ENCODE results near the gene BAX.

The BAX gene

DNA sequence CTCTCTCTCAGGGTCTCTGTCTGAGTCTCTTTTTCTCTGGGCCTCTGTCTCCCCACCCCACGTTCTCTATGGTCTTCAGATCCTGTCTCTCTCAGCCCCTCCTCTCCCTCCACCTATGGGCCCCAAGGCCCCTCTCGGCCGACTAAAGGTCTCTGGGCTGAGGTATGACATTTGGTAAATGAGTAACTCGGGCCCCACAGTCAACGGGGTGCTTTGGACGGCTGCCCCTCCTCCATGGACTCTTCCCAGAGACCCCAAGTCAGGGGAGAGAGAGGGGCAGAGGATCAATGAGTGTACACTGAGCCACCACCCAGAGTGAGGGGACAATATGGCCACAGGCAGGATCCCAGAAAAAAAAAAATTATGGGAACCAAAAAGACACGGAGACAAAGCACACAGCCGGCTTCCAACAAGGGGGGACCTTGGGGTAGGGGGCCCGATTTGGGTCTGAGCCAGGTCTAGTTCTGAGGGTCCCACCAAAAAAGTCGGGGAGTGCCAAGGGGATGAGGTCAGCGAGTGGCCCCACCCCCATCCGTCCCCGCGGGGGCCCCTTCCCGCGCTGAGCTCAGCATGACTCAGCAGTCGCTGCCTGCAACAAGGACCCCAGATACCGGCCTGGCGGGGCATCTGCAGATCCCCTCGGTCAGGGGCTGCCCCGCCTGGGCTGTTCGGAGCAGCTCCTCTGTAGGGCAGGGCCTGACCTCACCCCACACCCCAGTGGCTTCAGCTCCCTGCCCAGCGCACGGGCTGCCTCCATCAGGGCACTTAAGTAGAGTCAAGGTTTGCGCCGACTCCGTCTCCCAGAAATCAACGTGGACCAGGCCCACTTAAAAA, 8.9 kb downstream of the BAX start:
- DNase-seq: peak; percentile 94

DNA sequence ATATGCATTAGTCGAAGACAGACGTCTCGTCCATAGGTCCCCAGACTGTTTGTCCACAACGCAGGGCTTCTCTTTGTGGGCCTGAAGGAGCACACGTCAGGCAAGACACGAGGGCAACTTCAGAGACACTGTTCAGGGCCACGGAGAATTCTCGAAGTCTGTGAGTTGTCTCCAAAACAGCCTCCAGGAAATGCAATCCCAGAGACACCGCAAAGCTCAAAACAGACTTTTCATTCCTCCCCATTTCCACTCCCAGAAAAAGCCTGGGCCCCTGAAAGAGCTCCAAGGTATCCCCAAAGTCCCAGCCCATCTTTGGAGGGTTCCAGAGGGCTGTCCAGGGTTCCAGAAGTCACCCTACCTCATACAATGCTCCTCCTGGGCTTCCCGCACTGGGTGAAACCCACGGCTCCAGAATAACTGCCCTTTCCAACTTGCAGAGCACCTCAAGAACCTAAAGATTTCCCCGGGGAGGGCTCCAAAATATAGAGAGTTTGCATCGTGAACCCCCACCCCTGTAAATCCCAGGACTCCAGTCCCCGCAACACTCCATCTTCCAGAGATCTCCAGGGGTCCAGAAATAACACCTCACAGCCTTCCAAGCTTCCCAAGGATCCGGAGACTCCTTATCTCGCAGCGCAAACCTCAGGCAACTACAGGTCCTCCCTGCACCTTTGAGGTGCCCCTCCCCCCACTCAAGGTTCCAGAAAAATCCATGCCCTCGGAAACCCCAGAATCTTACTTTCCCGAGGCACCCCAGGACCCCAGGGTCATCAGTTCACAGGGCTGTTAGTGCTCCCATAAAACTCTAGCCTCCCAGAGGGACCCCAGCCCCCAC, 9.7 kb downstream of the BAX start:
- no peak for DNase-seq

DNA sequence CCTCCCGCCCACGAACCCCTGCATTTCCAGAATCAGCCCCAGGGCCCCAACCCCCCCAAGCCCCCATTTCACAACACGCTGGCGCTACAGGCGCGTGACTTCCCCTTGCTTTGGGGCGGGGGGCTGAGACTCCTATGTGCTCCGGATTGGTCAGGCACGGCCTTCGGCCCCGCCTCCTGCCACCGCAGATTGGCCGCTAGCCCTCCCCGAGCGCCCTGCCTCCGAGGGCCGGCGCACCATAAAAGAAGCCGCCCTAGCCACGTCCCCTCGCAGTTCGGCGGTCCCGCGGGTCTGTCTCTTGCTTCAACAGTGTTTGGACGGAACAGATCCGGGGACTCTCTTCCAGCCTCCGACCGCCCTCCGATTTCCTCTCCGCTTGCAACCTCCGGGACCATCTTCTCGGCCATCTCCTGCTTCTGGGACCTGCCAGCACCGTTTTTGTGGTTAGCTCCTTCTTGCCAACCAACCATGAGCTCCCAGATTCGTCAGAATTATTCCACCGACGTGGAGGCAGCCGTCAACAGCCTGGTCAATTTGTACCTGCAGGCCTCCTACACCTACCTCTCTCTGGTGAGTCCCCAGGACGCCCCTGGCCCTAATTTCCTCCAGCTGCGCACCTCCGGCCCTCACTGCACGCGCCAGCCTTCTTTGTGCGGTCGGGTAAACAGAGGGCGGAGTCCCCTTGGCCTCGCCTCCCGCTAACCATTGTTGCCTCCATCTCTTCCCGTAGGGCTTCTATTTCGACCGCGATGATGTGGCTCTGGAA, 10.5 kb downstream of the BAX start, which contains the start of gene FTL:
Gene FTL (plus strand): TSS at position 270 of the 766 bp plus-strand sequence. CDS start 199 bp downstream, at position 469.
- peak; percentile 99 for DNase-seq

DNA sequence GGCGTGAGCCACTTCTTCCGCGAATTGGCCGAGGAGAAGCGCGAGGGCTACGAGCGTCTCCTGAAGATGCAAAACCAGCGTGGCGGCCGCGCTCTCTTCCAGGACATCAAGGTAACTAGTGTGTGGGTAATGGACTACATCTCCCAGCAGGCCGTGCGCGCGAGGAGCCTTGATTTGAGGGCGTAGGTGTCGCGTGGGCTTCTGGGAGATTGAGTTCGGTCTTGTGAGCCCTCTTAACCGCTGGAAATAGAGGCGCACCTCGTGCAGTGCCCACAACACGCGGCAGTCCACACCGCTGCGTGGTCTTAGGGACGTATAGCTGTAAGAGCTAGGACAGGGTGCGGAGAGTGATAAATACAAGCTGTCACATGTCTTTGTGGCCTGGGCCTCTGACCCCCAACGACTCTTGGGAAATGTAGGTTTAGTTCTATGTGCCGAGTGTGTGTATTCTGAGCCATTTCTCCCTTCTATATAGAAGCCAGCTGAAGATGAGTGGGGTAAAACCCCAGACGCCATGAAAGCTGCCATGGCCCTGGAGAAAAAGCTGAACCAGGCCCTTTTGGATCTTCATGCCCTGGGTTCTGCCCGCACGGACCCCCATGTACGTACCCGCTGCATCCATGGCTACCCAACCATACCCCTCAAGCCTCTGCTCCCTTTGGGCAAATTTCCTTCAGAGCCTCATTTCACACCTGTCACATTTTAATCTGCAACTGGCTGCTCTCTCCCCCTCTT, 11.3 kb downstream of the BAX start:
- DNase-seq: peak; percentile 94

DNA sequence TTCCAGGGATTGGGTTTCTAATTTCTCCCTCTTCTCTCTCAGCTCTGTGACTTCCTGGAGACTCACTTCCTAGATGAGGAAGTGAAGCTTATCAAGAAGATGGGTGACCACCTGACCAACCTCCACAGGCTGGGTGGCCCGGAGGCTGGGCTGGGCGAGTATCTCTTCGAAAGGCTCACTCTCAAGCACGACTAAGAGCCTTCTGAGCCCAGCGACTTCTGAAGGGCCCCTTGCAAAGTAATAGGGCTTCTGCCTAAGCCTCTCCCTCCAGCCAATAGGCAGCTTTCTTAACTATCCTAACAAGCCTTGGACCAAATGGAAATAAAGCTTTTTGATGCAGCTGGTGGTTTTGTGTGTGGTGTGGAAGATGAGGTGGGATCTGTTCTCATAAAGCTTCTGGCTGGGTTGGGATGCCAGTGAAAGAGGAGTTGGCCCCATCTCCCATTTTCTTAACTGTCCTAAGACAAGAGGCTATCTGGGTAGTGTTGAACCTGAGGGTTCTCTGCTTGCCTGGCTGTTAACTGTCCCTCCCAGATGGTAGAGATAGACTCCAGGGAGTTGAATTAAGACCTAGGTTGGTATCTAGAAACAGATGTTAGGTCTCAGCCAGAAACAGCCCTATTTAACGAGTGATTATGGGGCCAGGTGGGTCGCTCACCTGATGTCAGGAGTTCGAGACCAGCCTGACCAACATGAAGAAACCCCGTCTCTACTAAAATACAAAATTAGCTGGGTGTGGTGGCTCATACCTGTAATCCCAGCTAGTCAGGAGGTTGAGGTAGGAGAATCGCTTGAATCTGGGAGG, 12.1 kb downstream of the BAX start:
- DNase-seq: peak; percentile 66

DNA sequence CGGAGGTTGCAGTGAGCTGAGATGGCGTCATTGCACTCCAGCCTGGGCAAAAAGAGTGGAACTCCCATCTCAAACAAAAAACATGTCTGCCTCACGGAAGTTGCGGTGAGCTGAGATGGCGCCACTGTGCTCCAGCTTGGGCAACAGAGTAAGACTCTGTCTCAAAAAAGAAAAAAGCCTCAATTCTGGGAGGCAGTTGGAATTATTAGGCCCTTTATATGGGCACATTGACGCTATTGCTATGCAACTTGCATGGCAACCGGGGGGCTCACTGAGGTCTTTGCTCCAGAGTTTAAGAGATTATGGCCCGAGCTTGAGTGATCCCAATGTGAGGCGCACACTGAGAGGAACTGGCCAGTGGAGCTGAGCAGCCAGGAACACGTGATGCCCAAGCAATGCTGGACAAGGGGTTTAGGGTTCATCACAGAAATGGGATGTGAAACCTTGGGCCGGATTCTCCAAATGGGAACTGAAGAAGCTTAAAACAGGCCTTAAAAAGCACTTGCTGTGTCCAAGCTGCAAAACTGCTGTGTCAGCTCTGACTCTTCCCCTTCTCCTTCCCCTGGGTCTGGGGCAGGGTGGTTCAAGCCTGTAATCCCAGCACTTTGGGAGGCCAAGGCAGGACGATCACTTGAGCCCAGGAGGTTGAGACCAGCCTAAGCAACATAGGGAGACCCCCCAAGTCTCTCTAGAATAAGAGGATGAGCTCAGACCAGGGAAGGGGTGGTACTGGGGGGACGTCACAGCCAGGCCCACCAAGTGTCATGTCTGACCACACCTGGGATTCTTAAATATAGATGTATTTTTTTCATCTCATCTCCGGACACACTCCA, 12.9 kb downstream of the BAX start:
- DNase-seq: peak; percentile 54

DNA sequence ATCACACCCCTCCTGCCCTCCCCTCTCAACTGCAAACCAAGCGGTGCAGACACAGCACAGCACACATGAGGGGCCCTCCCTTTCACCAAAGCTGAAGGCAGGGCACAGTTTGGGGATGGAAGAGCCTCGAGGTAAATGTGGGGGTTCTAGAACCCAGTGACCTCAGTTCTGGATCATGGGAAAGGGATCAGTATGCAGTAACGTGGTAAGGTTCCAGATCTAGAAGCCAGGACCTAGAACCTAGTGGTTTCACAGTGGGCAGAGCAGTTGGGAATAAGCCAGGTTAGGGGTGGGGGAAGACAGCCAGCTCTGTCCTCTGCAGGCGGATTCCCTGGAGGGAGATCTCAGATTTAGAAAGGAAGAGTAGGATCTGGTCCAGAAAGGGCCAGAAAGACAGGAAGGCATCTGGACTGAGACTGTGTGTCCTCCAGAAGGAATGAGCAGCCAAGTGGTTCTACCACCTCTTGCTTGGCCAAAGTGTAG, 13.5 kb downstream of the BAX start:
- peak; percentile 41 for DNase-seq

DNA sequence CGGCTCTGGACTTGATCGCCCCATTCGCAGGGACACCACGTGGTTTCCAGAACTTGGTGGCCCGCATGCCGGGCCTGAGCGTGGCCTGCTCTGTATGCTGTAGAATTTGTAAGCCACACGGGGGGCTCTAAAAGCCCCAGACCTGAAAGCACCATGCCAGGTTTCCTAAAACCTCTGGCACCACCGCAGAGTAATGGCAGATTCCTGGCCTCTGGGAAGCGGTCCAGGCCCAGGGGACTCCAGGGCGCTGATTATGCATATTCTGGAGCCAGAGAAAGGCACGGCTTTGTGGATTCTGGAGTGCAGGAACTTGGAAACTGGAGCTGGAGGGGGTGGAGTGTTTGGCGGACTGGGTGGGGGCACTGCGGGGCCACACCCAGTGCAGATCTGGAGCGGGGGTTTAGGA, 14.1 kb downstream of the BAX start:
- DNase-seq: no peak

DNA sequence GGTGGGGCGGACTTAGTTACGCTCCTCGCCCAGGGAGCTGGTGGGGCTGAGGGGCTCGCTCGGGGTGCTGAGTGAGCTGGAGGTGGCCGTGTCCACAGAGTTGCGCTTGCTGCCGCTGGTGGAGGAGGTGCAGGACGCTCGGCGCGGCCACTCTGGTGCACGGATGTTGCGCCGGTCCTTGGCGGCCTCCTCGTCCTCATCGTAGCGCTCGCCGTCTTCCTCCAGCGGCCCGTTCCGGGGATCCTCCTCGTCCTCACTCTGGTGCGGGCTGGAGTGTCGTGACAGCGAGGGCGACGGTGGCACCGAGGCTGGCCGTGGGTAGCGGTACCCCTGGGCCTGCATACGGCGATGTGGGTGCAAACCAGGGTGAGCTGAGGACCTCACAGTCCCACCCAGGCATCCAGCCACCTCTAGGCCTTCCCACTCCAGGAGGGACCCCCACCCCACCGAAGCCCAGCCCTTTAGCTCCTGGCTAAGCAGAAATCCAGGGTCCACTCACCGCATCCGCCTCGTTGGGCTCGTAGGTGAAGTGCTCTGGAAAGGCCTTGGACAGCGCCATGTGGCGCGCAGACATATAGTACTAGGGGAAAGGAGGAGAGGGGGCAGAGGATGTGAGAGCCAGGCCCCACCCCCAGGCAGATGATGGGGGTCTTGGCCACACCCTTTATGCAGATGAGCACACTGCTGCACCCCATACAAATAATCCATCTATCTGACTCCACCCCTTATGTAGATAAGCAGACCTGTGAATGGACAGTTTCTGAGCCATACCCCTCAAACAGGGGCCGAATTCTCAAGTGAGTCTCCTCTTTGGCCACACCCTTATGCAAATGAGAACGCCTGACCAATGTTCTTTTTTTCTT, 14.8 kb downstream of the BAX start:
- DNase-seq: peak; percentile 92

DNA sequence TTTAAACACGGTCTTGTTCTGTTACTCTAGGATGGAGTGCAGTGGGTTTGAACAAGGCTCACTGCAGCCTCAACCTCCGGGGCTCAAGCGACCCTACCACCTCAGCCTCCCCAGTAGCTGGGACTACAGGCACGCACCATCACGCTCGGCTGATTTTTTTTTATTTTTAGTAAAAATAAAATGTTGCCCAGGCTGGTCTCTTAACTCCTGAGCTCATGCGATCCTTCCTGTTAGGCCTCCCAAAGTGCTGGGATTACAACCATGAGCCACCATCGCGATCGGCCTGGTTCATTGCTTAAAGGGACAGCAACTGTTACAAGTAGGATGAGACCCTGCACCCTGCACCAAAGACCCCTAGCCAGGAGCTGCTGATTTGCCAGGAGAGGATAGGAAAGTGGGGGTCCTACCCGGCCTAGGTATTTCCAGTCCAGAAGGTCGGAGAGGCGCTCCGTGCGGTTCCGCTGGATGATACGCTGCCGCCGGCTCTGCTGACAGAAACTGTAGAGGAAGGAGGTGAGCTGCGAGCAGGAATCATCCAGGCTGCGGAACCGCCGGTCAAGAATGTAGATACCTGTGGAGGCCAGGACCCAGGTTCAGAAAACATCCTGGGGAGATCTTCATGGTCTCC, 15.6 kb downstream of the BAX start:
- no peak for DNase-seq

DNA sequence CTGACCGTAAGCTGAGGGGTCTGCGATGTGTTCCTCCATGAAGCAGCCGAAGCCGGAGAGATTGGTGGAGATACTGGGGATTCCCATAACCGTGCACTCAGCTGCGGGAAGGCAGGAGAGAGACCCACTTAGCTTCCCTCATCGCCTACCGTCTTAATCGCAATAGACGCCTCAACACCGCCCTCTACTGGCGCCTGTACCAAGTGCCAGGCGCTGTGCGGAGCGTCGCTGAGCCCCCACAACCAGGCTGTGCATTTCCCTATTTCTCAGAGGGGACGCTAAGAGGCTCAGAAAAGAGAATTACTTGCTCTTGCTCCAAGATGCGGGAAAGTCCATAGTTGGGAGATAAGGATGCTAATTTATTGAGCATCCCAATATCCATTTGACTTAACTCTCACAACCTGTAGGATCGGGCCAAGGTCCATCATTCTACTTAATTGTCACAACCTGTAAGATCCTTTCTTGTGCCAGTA, 16.3 kb downstream of the BAX start:
- peak; percentile 95 for DNase-seq

DNA sequence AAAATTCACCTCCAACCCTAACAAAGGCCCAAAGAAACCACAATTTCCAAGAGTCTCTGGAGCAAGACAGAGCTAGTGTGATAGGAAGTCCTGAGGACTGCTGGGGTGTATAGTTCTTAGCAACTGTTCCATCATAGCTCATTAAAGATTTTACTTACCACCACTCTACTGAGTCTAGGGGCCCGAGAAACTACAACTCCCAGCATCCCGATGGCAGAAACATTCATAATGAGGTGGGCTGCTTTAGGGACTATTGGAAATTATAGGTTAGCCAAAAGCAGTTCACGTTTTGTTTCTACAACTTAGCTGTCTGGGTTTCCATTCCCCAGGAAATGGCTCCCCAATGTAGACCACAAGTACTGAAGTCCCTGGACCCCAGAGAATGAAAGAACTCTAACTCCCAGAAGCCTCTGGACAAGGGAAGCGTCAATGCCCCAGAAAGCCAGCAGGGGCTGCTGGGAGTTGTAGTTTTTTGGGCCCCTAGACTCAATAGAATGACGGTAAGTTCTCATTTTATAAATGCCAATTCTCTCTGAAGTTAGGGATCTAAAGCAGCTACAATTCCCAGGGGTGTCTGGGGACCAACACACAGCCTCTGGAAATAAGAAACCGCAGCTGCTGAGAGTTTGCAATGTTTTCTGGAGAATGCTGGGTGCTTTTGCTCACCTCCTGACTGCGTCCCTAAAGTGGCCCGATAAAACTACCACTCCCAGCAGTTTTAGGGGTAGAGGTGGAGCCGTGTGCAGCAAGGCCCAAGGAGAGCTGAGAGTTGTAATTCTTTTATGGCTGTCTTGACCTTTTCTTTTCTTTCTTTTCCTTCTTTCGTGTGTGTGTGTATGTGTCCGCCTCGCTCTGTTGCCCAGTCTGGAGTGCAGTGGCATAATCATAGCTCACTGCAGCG, 21.5 kb downstream of the BAX start:
- DNase-seq: peak; percentile 86

DNA sequence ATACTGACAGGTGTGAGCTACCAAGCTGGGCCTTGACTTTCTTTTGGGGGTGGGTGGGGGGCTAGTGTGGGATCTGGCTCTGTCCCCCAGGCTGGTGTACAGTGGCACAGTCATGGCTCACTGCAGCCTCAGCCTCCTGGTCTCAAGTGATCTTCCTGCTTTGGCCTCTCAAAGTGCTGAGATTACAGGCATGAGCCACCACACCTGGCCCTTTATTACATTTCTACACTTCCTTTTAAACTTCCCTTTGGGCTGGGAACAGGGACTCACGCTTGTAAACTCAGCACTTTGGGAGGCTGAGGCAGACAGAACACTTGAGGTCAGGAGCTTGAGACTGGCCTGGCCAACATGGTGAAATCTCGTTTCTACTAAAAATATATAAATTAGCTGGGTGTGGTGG, 22.4 kb downstream of the BAX start:
- no peak for DNase-seq

DNA sequence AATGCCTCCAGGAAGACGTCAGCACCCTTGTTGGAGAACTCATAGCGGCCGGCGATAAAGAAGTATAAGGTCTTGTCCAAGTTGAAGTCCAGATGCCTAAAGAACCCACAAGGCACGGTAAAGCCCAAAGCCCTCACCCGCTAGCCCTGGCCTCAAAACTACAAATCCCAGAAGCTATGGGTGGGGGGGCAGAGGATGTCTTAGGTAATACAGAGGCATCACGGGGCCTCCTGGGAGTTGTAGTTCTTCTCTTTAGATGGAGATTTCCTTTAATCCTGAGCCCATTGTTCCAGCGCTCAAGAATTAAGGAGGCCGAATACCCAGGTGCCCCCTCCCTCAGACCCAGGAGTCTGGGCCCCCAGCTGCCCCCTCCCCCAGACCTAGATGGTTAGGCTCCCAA, 27.6 kb downstream of the BAX start:
- DNase-seq: peak; percentile 54

DNA sequence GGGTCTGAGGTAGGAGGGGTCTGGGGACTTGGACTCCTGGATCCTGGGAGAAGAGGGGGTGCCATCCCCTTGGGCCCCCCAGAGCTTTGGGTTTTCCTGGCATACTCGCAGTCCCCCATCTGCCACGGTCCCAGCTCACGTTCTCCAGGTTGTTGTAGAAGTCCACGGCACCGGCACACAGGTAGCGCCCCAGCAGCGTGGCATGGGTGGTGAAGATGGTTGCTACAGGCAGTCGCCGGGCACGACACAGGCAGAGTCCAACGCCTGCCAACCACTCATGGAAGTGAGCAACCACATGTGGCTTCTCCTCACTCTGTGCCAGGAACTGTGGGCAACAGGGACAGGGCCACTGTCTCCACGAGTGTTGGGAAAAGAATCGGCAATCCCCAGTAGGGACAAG, 31.0 kb downstream of the BAX start:
- DNase-seq: no peak

DNA sequence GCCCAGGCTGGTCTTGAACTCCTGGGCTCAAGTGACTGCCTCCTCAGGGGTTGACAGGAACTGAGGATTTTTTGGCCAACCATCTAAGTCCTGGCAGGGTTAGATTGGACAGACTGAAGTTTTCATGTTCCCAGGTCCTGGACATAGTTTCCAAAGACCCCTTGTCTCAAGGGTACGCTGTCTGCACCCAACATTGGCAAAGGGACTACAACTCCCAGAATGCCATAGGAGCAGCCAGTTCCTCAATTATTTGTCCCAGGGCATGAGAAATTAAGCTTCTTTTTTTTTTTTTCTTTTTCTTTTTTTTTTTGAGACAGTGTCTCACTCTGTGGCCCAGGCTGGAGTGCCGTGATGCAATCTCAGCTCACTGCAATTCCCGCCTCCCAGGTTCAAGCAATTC, 31.5 kb downstream of the BAX start:
- DNase-seq: peak; percentile 25

DNA sequence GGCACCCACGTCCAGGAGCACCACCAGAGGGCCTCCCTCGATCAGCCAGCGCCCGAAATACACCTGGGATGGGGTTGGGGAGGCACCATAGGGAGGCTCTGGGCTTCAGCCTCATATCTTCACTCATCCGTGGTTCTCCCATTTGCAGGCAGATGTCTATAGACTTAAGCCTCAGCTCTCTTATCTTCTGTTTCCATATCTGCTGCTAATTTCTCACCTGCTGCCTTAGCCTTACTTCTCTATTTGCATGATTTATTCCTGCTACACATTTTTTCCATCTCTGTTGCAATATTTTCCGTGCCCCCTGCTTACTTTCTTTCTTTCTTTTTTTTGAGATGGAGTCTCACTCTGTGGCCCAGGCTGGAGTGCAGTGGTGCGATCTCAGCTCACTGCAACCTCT, 32.6 kb downstream of the BAX start:
- no peak for DNase-seq

DNA sequence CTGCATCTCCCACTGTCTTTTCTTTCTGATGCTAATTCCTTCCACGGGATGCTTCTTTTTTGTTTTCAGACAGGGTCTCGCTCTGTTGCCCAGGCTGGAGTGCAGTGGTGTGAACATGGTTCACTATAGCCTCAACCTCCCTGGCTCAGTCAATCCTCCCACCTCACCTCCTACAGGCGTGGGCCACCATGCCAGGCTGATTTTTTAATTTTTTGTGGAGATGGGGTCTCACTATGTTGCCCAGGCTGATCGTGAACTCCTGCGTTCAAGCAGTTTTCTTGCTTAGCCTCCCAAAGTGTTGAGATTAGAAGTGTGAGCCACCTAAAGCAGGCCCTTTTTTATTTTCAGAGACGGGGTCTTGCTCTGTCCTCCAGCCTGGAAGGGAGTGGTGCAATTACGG, 33.6 kb downstream of the BAX start:
- DNase-seq: no peak
